CD14-positive monocyte (primary cell): ENCODE data around the gene AAR2. TPM values are rescaled to one million over a fixed set of nuclear protein-coding genes. Genes with fewer than 3 reads are reported as not detected.
A peak's percentile ranks its signal among the peaks of the same experiment; 100 is the strongest.

Experiments used
- DNase-seq, 3 donors: peaks; one replicate each; pipeline ENCODE4 v3.0.0-alpha.2; 2011 to 2022
- H2AFZ ChIP-seq: 2 replicates; pipeline ENCODE4 v1.6.0; 2012; ENCODE audit warnings: mild to moderate bottlenecking, low read depth, low read length, inconsistent platforms; ENCODE audit not compliant: insufficient read depth, poor library complexity, severe bottlenecking
- H3K27ac ChIP-seq, 2 donors: 1 replicate in 1 of 2; 2 replicates in 1 of 2; pipeline ENCODE4 v1.5.1; 2012 to 2013; ENCODE audit warnings: low read length in 2 of 2, control low read depth in 1 of 2, inconsistent platforms in 1 of 2, low read depth in 1 of 2, mild to moderate bottlenecking in 1 of 2
- H3K27me3 ChIP-seq, 2 donors: one replicate each; pipeline versions ENCODE4 v1.6.0 to v1.6.1; 2011 to 2013; ENCODE audit warnings: low read length in 2 of 2; ENCODE audit not compliant: control insufficient read depth in 2 of 2, insufficient read depth in 2 of 2
- H3K36me3 ChIP-seq, 2 donors: replicated peaks in 1 of 2; 1 replicate in 1 of 2; 2 replicates in 1 of 2; pipeline versions ENCODE4 v1.5.1 to v1.6.1; 2012 to 2013; ENCODE audit warnings: low read length in 2 of 2, control low read depth in 1 of 2, inconsistent platforms in 1 of 2, mild to moderate bottlenecking in 1 of 2; ENCODE audit not compliant: insufficient read depth in 2 of 2, control insufficient read depth in 1 of 2
- H3K4me1 ChIP-seq, 2 donors: 1 replicate in 1 of 2; 2 replicates in 1 of 2; pipeline versions ENCODE4 v1.5.1 to v1.6.1; 2012 to 2013; ENCODE audit warnings: low read length in 2 of 2, control low read depth in 1 of 2, inconsistent platforms in 1 of 2, mild to moderate bottlenecking in 1 of 2, moderate library complexity in 1 of 2; ENCODE audit not compliant: insufficient read depth in 2 of 2, control insufficient read depth in 1 of 2
- H3K4me2 ChIP-seq: replicated peaks from 2 replicates; pipeline ENCODE3; 2012; ENCODE audit warnings: low read length, moderate library complexity, mild to moderate bottlenecking; ENCODE audit not compliant: poor library complexity, severe bottlenecking; ENCODE audit errors: extremely low read depth
- H3K4me3 ChIP-seq, 3 experiments: fragments of 200-600 bp in 1 of 3; sonication (generic) in 1 of 3; replicated peaks in 1 of 3; 1 replicate in 2 of 3; 2 replicates in 1 of 3; pipeline ENCODE4 v1.5.1; 2011 to 2013; ENCODE audit warnings: low read length in 3 of 3, mild to moderate bottlenecking in 3 of 3, control low read depth in 2 of 3, low read depth in 2 of 3, inconsistent platforms in 1 of 3, moderate library complexity in 1 of 3
- H3K79me2 ChIP-seq: 2 replicates; pipeline ENCODE4 v1.6.0; 2012; ENCODE audit warnings: mild to moderate bottlenecking, control low read depth, inconsistent platforms, low read length, moderate library complexity; ENCODE audit not compliant: insufficient read depth
- H3K9ac ChIP-seq: 2 replicates; pipeline ENCODE4 v1.6.0; 2017; ENCODE audit warnings: low read length, mild to moderate bottlenecking; ENCODE audit not compliant: insufficient read depth, poor library complexity, severe bottlenecking
- H3K9me3 ChIP-seq, 2 donors: replicated peaks in 1 of 2; 1 replicate in 1 of 2; 2 replicates in 1 of 2; pipeline versions ENCODE4 v1.5.1 to v1.6.1; 2012 to 2013; ENCODE audit warnings: low read length in 2 of 2, control low read depth in 1 of 2; ENCODE audit not compliant: control insufficient read depth in 1 of 2, insufficient read depth in 1 of 2
- H4K20me1 ChIP-seq: 2 replicates; pipeline ENCODE4 v1.6.0; 2012; ENCODE audit warnings: mild to moderate bottlenecking, low read length, control low read depth, moderate library complexity; ENCODE audit not compliant: insufficient read depth
- H3K27ac Mint-ChIP-seq, 7 donors: one replicate each; pipeline ENCODE4 v1.8.0; 2020; ENCODE audit warnings: mild to moderate bottlenecking in 7 of 7, mixed read lengths in 7 of 7, moderate library complexity in 6 of 7, inconsistent platforms in 2 of 7
- H3K27me3 Mint-ChIP-seq, 3 donors: one replicate each; pipeline ENCODE4 v1.8.0; 2021 to 2022; ENCODE audit warnings: low read depth in 3 of 3, mild to moderate bottlenecking in 3 of 3, mixed read lengths in 3 of 3, moderate library complexity in 3 of 3, inconsistent platforms in 1 of 3
- H3K36me3 Mint-ChIP-seq, 2 donors: one replicate each; pipeline ENCODE4 v1.8.0; 2020; ENCODE audit warnings: mixed read lengths in 2 of 2, inconsistent platforms in 1 of 2, mild to moderate bottlenecking in 1 of 2
- H3K4me1 Mint-ChIP-seq: one replicate; pipeline ENCODE4 v1.8.0; 2020; ENCODE audit warnings: mild to moderate bottlenecking, mixed read lengths
- H3K4me3 Mint-ChIP-seq, 2 donors: one replicate each; pipeline ENCODE4 v1.8.0; 2020; ENCODE audit warnings: mild to moderate bottlenecking in 2 of 2, mixed read lengths in 2 of 2, moderate library complexity in 1 of 2
- H3K9me3 Mint-ChIP-seq, 7 donors: one replicate each; pipeline ENCODE4 v1.8.0; 2020 to 2022; ENCODE audit warnings: mixed read lengths in 7 of 7, mild to moderate bottlenecking in 6 of 7, moderate library complexity in 6 of 7, inconsistent platforms in 2 of 7
- WGBS: methylation state at CpG from one replicate; pipeline ENCODE4 v1.1.5; 2013; ENCODE audit warnings: missing lambda C conversion rate; ENCODE audit not compliant: insufficient coverage; 5-methylcytosine and 5-hydroxymethylcytosine counted together
- intact Hi-C, 2 donors: fragments of 100-400 bp; cut with micrococcal nuclease; formaldehyde crosslinking; loops; one replicate each; pipeline versions ENCODE4 v1.15.0 to v1.15.1; 2023
- polyA plus RNA-seq, 3 donors: library from polyadenylated mRNA; depleted of rRNA in 1 of 3; unstranded in 2 of 3; stranded (reverse) in 1 of 3; fragments of 300-500 nt in 2 of 3; fragments of >200 nt in 1 of 3; fragmentation: Illumina TruSeq in 2 of 3; gene quantifications; 1 replicate in 2 of 3; 2 replicates in 1 of 3; pipeline ENCODE4 v1.2.3, GENCODE V29; 2012 to 2021
- TF ChIP-seq, protein P1 (sequence below): fragments of 200-600 bp; IDR thresholded peaks from one replicate; pipeline ENCODE4 v1.8.0; 2022; ENCODE audit warnings: antibody characterized with exemption, mild to moderate bottlenecking

The AAR2 gene
- polyA plus RNA-seq, 3 donors = 9.1 to 48.8 (median 45.2) TPM

GRCh38 chr20:36305602-36306551 lies 69.6 kb downstream of the AAR2 start, which contains the start of gene DLGAP4:
DLGAP4 (plus strand) TSS chr20:36306339; CDS start chr20:36431718, 125,379 bp downstream.
- Histone ChIP-seq H3K4me2 (no peak within 1 kb of the TSS), H3K27me3 (peaks cover 30 to 76% of the 10 kb centered on the region in 2 donors), H3K36me3 (no peaks in the 10 kb centered on the region), H3K79me2 (no peaks in the 10 kb centered on the region), H4K20me1 (no peaks in the 10 kb centered on the region), H3K27ac (no peak within 1 kb of the TSS), H3K4me3 (no peak within 1 kb of the TSS), H3K4me1 (peaks cover 0 to 3% of the 10 kb centered on the region in 2 donors), H3K9me3 (peaks cover 0 to 12% of the 10 kb centered on the region in 2 donors), H3K9ac (no peak within 1 kb of the TSS), H2AFZ (no peak within 1 kb of the TSS)
- WGBS = 3% methylated on average over 61 of the region's 96 CpGs
- TF ChIP-seq, protein P1, sequence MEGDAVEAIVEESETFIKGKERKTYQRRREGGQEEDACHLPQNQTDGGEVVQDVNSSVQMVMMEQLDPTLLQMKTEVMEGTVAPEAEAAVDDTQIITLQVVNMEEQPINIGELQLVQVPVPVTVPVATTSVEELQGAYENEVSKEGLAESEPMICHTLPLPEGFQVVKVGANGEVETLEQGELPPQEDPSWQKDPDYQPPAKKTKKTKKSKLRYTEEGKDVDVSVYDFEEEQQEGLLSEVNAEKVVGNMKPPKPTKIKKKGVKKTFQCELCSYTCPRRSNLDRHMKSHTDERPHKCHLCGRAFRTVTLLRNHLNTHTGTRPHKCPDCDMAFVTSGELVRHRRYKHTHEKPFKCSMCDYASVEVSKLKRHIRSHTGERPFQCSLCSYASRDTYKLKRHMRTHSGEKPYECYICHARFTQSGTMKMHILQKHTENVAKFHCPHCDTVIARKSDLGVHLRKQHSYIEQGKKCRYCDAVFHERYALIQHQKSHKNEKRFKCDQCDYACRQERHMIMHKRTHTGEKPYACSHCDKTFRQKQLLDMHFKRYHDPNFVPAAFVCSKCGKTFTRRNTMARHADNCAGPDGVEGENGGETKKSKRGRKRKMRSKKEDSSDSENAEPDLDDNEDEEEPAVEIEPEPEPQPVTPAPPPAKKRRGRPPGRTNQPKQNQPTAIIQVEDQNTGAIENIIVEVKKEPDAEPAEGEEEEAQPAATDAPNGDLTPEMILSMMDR = no peak
- H3K9me3 Mint-ChIP-seq = peaks cover 0 to 20% (median 5%) of the 10 kb centered on the region in 7 donors
- no peak for DNase-seq
- no peak within 1 kb of the TSS for H3K27ac Mint-ChIP-seq
- peak within 1 kb of the TSS in 1 of 2 donors; percentile 75 for H3K4me3 Mint-ChIP-seq
- H3K4me1 Mint-ChIP-seq = peaks cover 5% of the 10 kb centered on the region
- H3K36me3 Mint-ChIP-seq = peaks cover 0 to 2% of the 10 kb centered on the region in 2 donors
- peaks cover 66 to 83% (median 67%) of the 10 kb centered on the region in 3 donors for H3K27me3 Mint-ChIP-seq
- intact Hi-C loops = no loop called here

Other genes with a start within 250 kb of the AAR2 start
- gene EPB41L1, start 81.7 kb upstream of the AAR2 start, polyA plus RNA-seq = under 1 TPM in 1 of 3 donors, not detected in 2; 0.05 TPM
- gene DLGAP4, start 69.9 kb downstream of the AAR2 start, polyA plus RNA-seq = 10 to 100 TPM in 2 of 3 donors, 1 to 10 TPM in 1; 9.9 to 52.7 (median 17.6) TPM